ENCODE measurements around the gene FAM81A. TPM values are rescaled to one million over a fixed set of nuclear protein-coding genes. Genes with fewer than 3 reads are reported as not detected.

The FAM81A gene
- total RNA-seq, 4 donors from 2014 or later: 1.3 to 2.3 (median 2.1) TPM

DNA sequence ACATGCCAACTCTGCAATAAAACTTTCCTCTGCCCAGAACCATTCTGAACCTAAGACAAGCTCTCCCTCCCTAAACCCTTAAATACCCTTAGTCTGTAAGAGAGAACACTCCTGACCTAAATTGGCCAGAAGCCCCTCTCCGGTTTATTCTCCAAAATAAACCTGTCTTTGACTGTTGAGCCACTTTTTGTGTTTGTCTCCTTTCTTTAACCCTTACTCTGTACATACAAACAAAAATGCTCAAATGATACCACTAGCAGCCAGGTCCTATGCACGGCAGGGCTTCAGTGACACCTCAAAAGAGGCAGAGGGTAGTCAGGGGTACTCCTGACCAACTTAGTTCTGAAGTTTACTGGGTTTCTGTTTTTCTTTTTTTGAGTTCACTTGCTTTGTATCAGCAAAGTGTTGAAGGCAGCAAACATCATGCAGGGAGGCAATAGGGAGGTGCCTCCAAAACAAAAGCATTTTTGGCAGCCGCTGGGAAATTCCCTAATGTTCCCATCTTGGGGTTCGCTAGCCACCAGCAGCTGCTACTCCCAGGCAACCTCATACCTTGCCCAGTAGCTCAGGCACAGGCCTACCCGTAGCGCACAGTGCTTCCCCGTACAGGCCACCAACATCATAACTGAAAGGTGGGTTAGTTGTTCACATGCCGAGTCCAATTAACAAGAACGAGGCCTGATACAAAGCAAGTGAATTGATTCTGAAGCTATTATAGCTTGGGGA, 110.7 kb downstream of the FAM81A start:
- no peak overlapping the region for H3K4me3 ChIP-seq (ENCODE audit: low read depth, poor library complexity, severe bottlenecking)
- DNase-seq (ENCODE audit: low spot score in 2 of 2): no peak
- TF ChIP-seq POLR2A (IDR thresholded peaks at IDR 0.05): no peak
- TF ChIP-seq, protein P1, sequence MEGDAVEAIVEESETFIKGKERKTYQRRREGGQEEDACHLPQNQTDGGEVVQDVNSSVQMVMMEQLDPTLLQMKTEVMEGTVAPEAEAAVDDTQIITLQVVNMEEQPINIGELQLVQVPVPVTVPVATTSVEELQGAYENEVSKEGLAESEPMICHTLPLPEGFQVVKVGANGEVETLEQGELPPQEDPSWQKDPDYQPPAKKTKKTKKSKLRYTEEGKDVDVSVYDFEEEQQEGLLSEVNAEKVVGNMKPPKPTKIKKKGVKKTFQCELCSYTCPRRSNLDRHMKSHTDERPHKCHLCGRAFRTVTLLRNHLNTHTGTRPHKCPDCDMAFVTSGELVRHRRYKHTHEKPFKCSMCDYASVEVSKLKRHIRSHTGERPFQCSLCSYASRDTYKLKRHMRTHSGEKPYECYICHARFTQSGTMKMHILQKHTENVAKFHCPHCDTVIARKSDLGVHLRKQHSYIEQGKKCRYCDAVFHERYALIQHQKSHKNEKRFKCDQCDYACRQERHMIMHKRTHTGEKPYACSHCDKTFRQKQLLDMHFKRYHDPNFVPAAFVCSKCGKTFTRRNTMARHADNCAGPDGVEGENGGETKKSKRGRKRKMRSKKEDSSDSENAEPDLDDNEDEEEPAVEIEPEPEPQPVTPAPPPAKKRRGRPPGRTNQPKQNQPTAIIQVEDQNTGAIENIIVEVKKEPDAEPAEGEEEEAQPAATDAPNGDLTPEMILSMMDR (IDR thresholded peaks at IDR 0.05): no peak
- WGBS, 2 donors: 68 to 87% methylated on average over 9 of the region's 9 CpGs
- intact Hi-C loops (cut with DNase I; ENCODE audit: low total_unique reads): no loop called here

DNA sequence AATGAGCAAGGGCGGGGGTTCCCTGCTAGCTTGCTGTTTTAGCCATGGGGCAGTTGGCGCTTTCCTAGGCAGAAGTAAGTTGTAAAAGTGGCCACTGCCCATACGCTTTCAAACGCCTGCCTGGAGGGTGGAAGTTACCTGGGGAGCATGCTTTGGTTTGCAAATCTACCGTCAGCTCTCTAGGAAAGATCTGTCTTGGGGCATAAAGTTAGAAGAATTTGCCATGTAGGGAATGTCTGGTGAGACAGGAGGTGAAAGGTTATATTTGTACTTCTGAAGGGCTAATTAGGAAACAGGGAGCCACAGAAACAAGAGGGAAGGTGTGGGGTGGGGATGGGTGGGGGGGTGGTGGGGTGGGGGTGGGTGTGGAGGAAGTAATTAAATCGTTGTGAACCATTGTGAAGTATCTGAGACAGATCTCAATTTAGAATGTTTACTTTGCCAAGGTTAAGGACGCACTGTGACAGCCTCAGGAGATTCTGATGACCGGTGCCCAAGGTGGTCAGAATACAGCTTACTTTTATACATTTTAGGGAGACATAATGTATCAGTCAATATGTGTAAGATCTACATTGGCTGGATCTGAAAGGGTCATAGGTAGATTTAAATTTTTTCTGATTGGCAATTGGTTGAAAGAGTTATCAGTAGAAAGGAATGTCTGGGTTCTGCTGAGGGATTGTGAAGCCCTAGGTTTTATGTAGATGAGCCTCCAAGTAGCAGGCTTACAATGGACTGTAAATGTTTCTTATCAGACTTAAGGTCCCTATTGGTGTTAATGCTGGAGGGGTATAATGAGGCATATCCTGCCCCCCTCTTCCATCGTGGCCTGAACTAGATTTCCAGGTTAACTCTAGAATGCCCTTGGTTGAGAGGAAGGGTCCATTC, 111.6 kb downstream of the FAM81A start:
- no peak overlapping the region for H3K4me3 ChIP-seq (ENCODE audit: low read depth, poor library complexity, severe bottlenecking)
- TF ChIP-seq, protein P1 (IDR thresholded peaks at IDR 0.05): no peak
- no peak for TF ChIP-seq POLR2A (IDR thresholded peaks at IDR 0.05)
- no peak for DNase-seq (ENCODE audit: low spot score in 2 of 2)
- intact Hi-C loops (cut with DNase I; ENCODE audit: low total_unique reads): no loop called here
- WGBS, 2 donors: 63 to 65% methylated on average over 9 of the region's 9 CpGs

DNA sequence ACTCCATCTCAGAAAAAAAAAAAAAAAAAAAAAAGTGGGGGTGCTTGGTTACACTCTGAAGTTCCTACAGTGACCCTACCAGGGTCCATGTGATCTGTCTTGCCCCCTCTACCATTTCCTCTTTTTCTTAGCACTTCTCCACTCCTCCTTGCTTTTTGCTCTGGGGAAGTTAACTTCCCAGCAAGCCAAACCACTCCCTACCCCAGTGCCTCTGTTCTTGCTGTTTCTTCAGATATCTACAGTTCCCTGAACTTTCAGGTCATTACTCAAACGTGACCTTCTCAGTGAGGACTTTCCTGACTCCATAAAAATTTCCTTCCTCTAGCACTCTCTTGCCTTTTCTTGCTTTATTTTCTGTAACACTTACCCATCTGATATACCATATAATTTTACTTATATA, 112.5 kb downstream of the FAM81A start:
- 36 to 37% methylated on average over 1 of the region's 1 CpG for WGBS, 2 donors
- intact Hi-C loops (cut with DNase I; ENCODE audit: low total_unique reads): no loop called here
- no peak for TF ChIP-seq POLR2A (IDR thresholded peaks at IDR 0.05)
- TF ChIP-seq, protein P1 (IDR thresholded peaks at IDR 0.05): no peak
- no peak for DNase-seq (ENCODE audit: low spot score in 2 of 2)
- H3K4me3 ChIP-seq (ENCODE audit: low read depth, poor library complexity, severe bottlenecking): no peak overlapping the region

DNA sequence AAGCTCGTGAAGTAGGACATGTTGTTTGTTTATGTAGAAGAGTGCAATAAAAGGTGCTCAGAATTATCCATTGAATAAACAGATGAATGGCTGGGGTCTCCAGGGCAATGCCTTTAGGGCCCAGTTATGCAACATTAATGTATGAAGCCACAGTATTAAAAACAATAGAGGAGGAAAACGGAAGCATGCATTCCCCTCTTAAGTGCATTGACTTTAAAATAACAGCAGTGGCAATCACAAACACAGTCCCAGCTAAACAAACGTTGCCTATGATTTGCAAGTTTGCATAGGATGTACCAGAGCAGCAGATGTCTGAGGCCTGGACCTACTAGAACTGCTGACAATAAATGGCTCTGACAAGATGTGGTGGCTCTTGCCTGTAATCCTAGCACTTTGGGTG, 113.0 kb downstream of the FAM81A start:
- TF ChIP-seq, protein P1 (IDR thresholded peaks at IDR 0.05): no peak
- TF ChIP-seq POLR2A (IDR thresholded peaks at IDR 0.05): no peak
- intact Hi-C loops (cut with DNase I; ENCODE audit: low total_unique reads): no loop called here
- H3K4me3 ChIP-seq (ENCODE audit: low read depth, poor library complexity, severe bottlenecking): no peak overlapping the region
- WGBS, 2 donors: 46 to 55% methylated on average over 3 of the region's 3 CpGs
- DNase-seq (ENCODE audit: low spot score in 2 of 2): no peak

DNA sequence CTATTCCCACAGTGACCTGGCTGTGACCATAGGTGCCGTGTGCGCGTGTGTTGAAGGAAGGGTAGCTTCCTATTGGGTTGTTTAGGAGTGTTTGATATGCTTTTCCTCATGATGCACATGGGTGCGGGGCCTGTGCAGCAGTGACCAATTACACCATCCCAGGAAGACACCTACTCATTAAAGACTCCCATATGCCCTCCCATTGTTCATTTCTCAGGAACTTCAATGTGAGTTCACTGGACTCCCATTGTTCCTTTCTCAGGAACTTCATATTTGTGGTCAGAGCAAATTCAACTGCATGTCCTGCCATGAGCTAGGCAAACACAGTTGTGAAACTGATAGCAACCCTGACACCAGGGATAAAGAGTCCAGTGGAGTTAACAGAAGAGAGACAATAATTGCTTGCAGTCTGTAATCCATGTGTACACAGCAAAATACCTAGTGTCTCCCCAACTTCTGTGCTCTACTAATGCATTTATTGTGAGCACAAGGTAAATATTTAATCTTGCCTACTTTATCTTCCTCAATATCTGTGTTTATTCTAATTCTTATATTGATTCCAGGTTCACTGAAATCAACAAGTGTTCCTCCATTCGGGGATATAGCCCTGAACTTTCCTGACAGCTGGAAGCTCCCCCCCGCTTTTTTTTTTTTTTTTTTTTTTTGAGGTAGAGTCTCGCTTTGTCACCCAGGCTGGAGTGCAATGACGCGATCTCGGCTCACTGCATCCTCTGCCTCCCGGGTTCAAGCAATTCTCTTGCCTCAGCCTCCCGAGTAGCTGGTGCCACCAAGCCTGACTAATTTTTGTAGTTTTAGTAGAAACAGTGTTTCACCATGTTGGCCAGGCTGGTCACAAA, 116.1 kb downstream of the FAM81A start:
- WGBS, 2 donors: 93 to 98% methylated on average over 12 of the region's 12 CpGs
- DNase-seq (ENCODE audit: low spot score in 2 of 2): no peak
- intact Hi-C loops (cut with DNase I; ENCODE audit: low total_unique reads): no loop called here
- no peak overlapping the region for H3K4me3 ChIP-seq (ENCODE audit: low read depth, poor library complexity, severe bottlenecking)
- TF ChIP-seq, protein P1 (IDR thresholded peaks at IDR 0.05): no peak
- no peak for TF ChIP-seq POLR2A (IDR thresholded peaks at IDR 0.05)
